Upper lobe of left lung (tissue), 4 donors: ENCODE data around the gene GABRG3.

Source experiments
- EP300 ChIP-seq, 4 donors: sonication (generic); formaldehyde crosslinking; IDR thresholded peaks; one replicate each; pipeline ENCODE4 v1.5.1; 2017; ENCODE audit warnings: antibody characterized with exemption in 4 of 4, control low read depth in 2 of 4
- POLR2AphosphoS5 ChIP-seq, 2 donors: sonication (generic); formaldehyde crosslinking; IDR thresholded peaks; one replicate each; pipeline ENCODE4 v1.5.1; 2017; ENCODE audit warnings: antibody characterized with exemption in 2 of 2
- TF ChIP-seq, protein P1 (sequence below), 6 experiments: fragments of 450-650 bp in 4 of 6; fragments of 200-600 bp in 2 of 6; sonication (generic) in 2 of 6; IDR thresholded peaks; one replicate each; pipeline ENCODE4 v1.5.1; 2016 to 2019; ENCODE audit warnings: antibody characterized with exemption in 6 of 6

DNA sequence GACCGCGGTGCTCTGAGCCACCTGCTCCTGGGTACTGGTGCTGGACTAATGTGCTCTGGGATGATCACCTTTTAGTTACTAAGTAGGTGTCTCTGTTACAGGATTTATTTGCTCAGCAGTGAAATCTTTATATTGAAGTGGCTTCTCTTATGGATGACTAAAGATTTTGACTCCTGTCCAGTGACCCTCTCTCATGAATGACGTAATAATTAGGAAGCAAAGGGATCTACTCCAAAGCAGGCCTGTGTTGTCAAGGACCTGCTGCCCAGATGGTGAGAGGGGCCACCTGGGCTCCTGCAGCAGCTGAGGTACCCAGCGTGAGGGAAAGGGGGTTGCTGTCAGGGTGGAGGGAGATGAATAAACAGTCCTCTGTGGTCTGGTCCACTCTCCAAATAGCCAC is 263.6 kb downstream of the GABRG3 start:
- TF ChIP-seq, protein P1, sequence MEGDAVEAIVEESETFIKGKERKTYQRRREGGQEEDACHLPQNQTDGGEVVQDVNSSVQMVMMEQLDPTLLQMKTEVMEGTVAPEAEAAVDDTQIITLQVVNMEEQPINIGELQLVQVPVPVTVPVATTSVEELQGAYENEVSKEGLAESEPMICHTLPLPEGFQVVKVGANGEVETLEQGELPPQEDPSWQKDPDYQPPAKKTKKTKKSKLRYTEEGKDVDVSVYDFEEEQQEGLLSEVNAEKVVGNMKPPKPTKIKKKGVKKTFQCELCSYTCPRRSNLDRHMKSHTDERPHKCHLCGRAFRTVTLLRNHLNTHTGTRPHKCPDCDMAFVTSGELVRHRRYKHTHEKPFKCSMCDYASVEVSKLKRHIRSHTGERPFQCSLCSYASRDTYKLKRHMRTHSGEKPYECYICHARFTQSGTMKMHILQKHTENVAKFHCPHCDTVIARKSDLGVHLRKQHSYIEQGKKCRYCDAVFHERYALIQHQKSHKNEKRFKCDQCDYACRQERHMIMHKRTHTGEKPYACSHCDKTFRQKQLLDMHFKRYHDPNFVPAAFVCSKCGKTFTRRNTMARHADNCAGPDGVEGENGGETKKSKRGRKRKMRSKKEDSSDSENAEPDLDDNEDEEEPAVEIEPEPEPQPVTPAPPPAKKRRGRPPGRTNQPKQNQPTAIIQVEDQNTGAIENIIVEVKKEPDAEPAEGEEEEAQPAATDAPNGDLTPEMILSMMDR (IDR thresholded peaks at IDR 0.05): no peak
- TF ChIP-seq POLR2AphosphoS5 (IDR thresholded peaks at IDR 0.05): no peak
- no peak for TF ChIP-seq EP300 (IDR thresholded peaks at IDR 0.05)
